GM23248 (cell line): ENCODE data around the gene CEP85. TPM values are rescaled to one million over a fixed set of nuclear protein-coding genes. Genes with fewer than 3 reads are reported as not detected.

Experiments
- DNase-seq: peaks from one replicate; pipeline ENCODE4 v3.0.0-alpha.2; 2015
- H2AFZ ChIP-seq: fragments of 200-600 bp; sonication (generic); 2 replicates; pipeline ENCODE4 v1.6.1; 2016; ENCODE audit warnings: antibody characterized with exemption
- H3F3A ChIP-seq: fragments of 200-600 bp; sonication (generic); 2 replicates; pipeline ENCODE4 v1.6.1; 2016; ENCODE audit warnings: mild to moderate bottlenecking, antibody characterized with exemption, mixed run types; ENCODE audit not compliant: insufficient read depth
- H3K27ac ChIP-seq: fragments of 200-600 bp; sonication (generic); 2 replicates; pipeline ENCODE4 v1.5.1; 2016; ENCODE audit warnings: mild to moderate bottlenecking
- H3K27me3 ChIP-seq: fragments of 200-600 bp; sonication (generic); replicated peaks from 2 replicates; pipeline ENCODE4 v1.6.1; 2016; ENCODE audit warnings: mild to moderate bottlenecking; ENCODE audit not compliant: insufficient read depth
- H3K36me3 ChIP-seq: fragments of 200-600 bp; sonication (generic); 2 replicates; pipeline ENCODE4 v1.6.1; 2016; ENCODE audit warnings: low read depth, mild to moderate bottlenecking
- H3K4me1 ChIP-seq: fragments of 200-600 bp; sonication (generic); 2 replicates; pipeline ENCODE4 v1.6.1; 2016; ENCODE audit warnings: mild to moderate bottlenecking; ENCODE audit not compliant: insufficient read depth
- H3K4me2 ChIP-seq: fragments of 200-600 bp; sonication (generic); one replicate; pipeline ENCODE4 v1.6.1; 2016; ENCODE audit warnings: mild to moderate bottlenecking; ENCODE audit not compliant: unreplicated experiment
- H3K4me3 ChIP-seq: fragments of 200-600 bp; sonication (generic); 2 replicates; pipeline ENCODE4 v1.5.1; 2016; ENCODE audit warnings: mild to moderate bottlenecking
- H3K79me2 ChIP-seq: fragments of 200-600 bp; sonication (generic); 2 replicates; pipeline ENCODE4 v1.6.1; 2016; ENCODE audit warnings: mild to moderate bottlenecking; ENCODE audit not compliant: insufficient read depth
- H3K9ac ChIP-seq: fragments of 200-600 bp; sonication (generic); 2 replicates; pipeline ENCODE4 v1.6.1; 2016; ENCODE audit warnings: mild to moderate bottlenecking
- H3K9me2 ChIP-seq: fragments of 200-600 bp; sonication (generic); 2 replicates; pipeline ENCODE4 v1.6.1; 2016; ENCODE audit warnings: mixed run types, mild to moderate bottlenecking, moderate library complexity; ENCODE audit not compliant: insufficient read depth
- H3K9me3 ChIP-seq: fragments of 200-600 bp; sonication (generic); one replicate; pipeline ENCODE4 v1.6.1; 2017; ENCODE audit warnings: low read depth
- H4K20me1 ChIP-seq: fragments of 200-600 bp; sonication (generic); 2 replicates; pipeline ENCODE4 v1.6.0; 2016; ENCODE audit not compliant: insufficient read depth
- EZH2 ChIP-seq: fragments of 200-600 bp; sonication (generic); IDR thresholded peaks from 2 replicates; pipeline ENCODE4 v1.6.1; 2018; ENCODE audit warnings: antibody characterized with exemption, mild to moderate bottlenecking; ENCODE audit not compliant: insufficient read depth, poor library complexity, severe bottlenecking
- EZH2phosphoT487 ChIP-seq: fragments of 200-600 bp; sonication (generic); IDR thresholded peaks from 2 replicates; pipeline ENCODE4 v1.6.1; 2018; ENCODE audit warnings: antibody characterized with exemption, moderate library complexity, mild to moderate bottlenecking, low read depth; ENCODE audit not compliant: insufficient read depth
- WGBS, 2 experiments: methylation state at CpG; one replicate each; pipeline ENCODE4 v1.1.6; 2015 to 2017; ENCODE audit warnings: low lambda C conversion rate in 2 of 2, low coverage in 1 of 2; ENCODE audit errors: missing lambda C conversion rate in 2 of 2; 5-methylcytosine and 5-hydroxymethylcytosine counted together
- in situ Hi-C: fragments of 300-500 bp; cut with MboI; formaldehyde crosslinking; loops from 2 replicates; pipeline ENCODE4 v1.15.0; 2020
- polyA plus RNA-seq: library from polyadenylated mRNA; unstranded; fragments of >200 nt; fragmentation: Nextera tagmentation; extraction: Ambion mirVana; gene quantifications from 2 replicates; pipeline ENCODE4 v1.2.1, GENCODE V29; 2016
- total RNA-seq: library from RNA; depleted of rRNA; stranded (reverse); fragments of >200 nt; shearing (Covaris generic); gene quantifications from 2 replicates; pipeline ENCODE4 v1.2.3, GENCODE V29; 2014

Gene CEP85
- total and polyA plus RNA-seq, 2 experiments from 2014 or later = 5.0 to 6.2 TPM

GRCh38 chr1:26195805-26196204 lies 38.2 kb upstream of the CEP85 start:
- Histone ChIP-seq H3K79me2 (no peaks in the 10 kb centered on the region), H3K4me2 (no peak overlapping the region), H3K4me1 (peaks cover under 1% of the 10 kb centered on the region; the same call in 1 of the 2 replicates), H3K9ac (no peak overlapping the region), H3K36me3 (no peaks in the 10 kb centered on the region), H4K20me1 (no peaks in the 10 kb centered on the region), H2AFZ (no peak overlapping the region), H3K27me3 (peaks cover 12% of the 10 kb centered on the region; the same call in 1 of the 2 replicates), H3K27ac (no peak overlapping the region), H3K9me3 (no peaks in the 10 kb centered on the region), H3K9me2 (no peaks in the 10 kb centered on the region), H3F3A (no peaks in the 10 kb centered on the region), H3K4me3 (no peak overlapping the region)
- TF ChIP-seq EZH2phosphoT487 = no peak
- TF ChIP-seq EZH2 = no peak
- WGBS, 2 experiments = 61 to 66% methylated on average over 3 of the region's 3 CpGs
- in situ Hi-C loops = no loop called here
- no peak for DNase-seq

DNA sequence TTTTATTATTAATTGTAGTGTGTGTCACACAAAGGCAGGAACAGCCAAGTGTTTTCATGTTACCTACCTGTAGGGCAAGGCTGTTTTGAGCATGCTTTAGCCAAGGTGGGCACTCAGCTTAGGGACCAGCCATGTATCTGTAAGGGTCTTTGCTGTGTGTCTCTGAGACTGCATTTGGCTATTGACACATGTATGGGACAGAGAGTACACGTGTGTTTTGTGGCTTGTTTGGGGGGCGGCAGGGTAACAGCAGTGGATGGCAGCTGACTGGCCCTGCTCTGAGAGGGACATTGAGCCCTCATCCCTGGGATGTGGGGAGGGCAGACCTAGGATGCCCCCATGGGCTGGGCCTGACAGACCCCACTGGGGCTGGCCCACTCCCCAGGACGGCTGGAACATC lies 36.7 kb upstream of the CEP85 start:
- in situ Hi-C loops = no loop called here
- Histone ChIP-seq H3K4me1 (peaks cover 6% of the 10 kb centered on the region; the same call in 1 of the 2 replicates), H3F3A (no peaks in the 10 kb centered on the region), H3K9ac (no peak overlapping the region), H3K79me2 (no peaks in the 10 kb centered on the region), H3K27me3 (peaks cover 12% of the 10 kb centered on the region; the same call in 1 of the 2 replicates), H3K36me3 (no peaks in the 10 kb centered on the region), H4K20me1 (no peaks in the 10 kb centered on the region), H3K4me3 (no peak overlapping the region), H2AFZ (no peak overlapping the region), H3K4me2 (no peak overlapping the region), H3K27ac (no peak overlapping the region), H3K9me3 (no peaks in the 10 kb centered on the region), H3K9me2 (no peaks in the 10 kb centered on the region)
- TF ChIP-seq EZH2 (no peak), EZH2phosphoT487 (no peak)
- WGBS, 2 experiments = 58 to 81% methylated on average over 3 of the region's 3 CpGs
- no peak for DNase-seq

GRCh38 chr1:26197813-26198212 lies 36.2 kb upstream of the CEP85 start:
- in situ Hi-C loops = no loop called here
- WGBS, 2 experiments = 63 to 72% methylated on average over 11 of the region's 11 CpGs
- peaks cover 12% of the 10 kb centered on the region; the same call in 1 of the 2 replicates for H3K27me3 ChIP-seq

GRCh38 chr1:26200413-26200812 lies 33.6 kb upstream of the CEP85 start:
- H3K4me3 ChIP-seq = no peak overlapping the region
- H3K9me3 ChIP-seq = no peaks in the 10 kb centered on the region
- no peak for DNase-seq
- no peak overlapping the region for H3K27ac ChIP-seq
- H3K4me1 ChIP-seq = peaks cover 6% of the 10 kb centered on the region; the same call in 1 of the 2 replicates
- H3K9me2 ChIP-seq = no peaks in the 10 kb centered on the region
- no peak overlapping the region for H2AFZ ChIP-seq
- no peaks in the 10 kb centered on the region for H4K20me1 ChIP-seq
- H3K4me2 ChIP-seq = no peak overlapping the region
- WGBS, 2 experiments = 78 to 83% methylated on average over 5 of the region's 5 CpGs
- no peaks in the 10 kb centered on the region for H3F3A ChIP-seq
- in situ Hi-C loops = no loop called here
- no peaks in the 10 kb centered on the region for H3K36me3 ChIP-seq
- H3K9ac ChIP-seq = no peak overlapping the region
- no peaks in the 10 kb centered on the region for H3K79me2 ChIP-seq
- no peaks in the 10 kb centered on the region; the same call in none of the 2 replicates for H3K27me3 ChIP-seq
- TF ChIP-seq EZH2 = no peak
- TF ChIP-seq EZH2phosphoT487 = no peak

More at GRCh38 chr1:26197813-26198212, 36.2 kb upstream of the CEP85 start:
- no peaks in the 10 kb centered on the region for H3F3A ChIP-seq
- H3K4me2 ChIP-seq = no peak overlapping the region
- no peaks in the 10 kb centered on the region for H3K9me3 ChIP-seq
- no peak overlapping the region for H3K27ac ChIP-seq
- no peak overlapping the region for H3K9ac ChIP-seq
- H3K36me3 ChIP-seq = no peaks in the 10 kb centered on the region
- no peak overlapping the region for H3K4me3 ChIP-seq
- peaks cover 6% of the 10 kb centered on the region; the same call in 1 of the 2 replicates for H3K4me1 ChIP-seq
- no peak for TF ChIP-seq EZH2
- no peak for TF ChIP-seq EZH2phosphoT487
- no peak overlapping the region for H2AFZ ChIP-seq
- DNase-seq = no peak
- H3K9me2 ChIP-seq = no peaks in the 10 kb centered on the region
- no peaks in the 10 kb centered on the region for H4K20me1 ChIP-seq
- H3K79me2 ChIP-seq = no peaks in the 10 kb centered on the region
